Measurements from ENCODE around the gene KLHL25. TPM values are rescaled to one million over a fixed set of nuclear protein-coding genes. Genes with fewer than 3 reads are reported as not detected.

KLHL25 gene
- total RNA-seq, 1 donor from 2014 or later, result 19.3 TPM

- DNase-seq (ENCODE audit: low read depth, low spot score), result no peak
- H3K4me1 Mint-ChIP-seq, result peaks cover 28% of the 10 kb centered on the region
- no peak overlapping the region for H3K4me3 Mint-ChIP-seq
- no peak for TF ChIP-seq CTCF (conservative IDR thresholded peaks at IDR 0.05)
- no peak overlapping the region for H3K27ac Mint-ChIP-seq (ENCODE audit: unreplicated experiment)
- peaks cover 18% of the 10 kb centered on the region for H3K36me3 Mint-ChIP-seq (ENCODE audit: low read depth)
- no peaks in the 10 kb centered on the region for H3K27me3 Mint-ChIP-seq (ENCODE audit: low read depth)
- H3K9me3 Mint-ChIP-seq, result no peaks in the 10 kb centered on the region
These were observed 83.0 kb downstream of the KLHL25 start for GRCh38 chr15:85711580-85712192.

GRCh38 chr15:85710340-85710842 is 84.3 kb downstream of the KLHL25 start:
- no peak overlapping the region for H3K4me3 Mint-ChIP-seq
- no peak for TF ChIP-seq CTCF (conservative IDR thresholded peaks at IDR 0.05)
- DNase-seq (ENCODE audit: low read depth, low spot score), result no peak
- H3K36me3 Mint-ChIP-seq (ENCODE audit: low read depth), result peaks cover 15% of the 10 kb centered on the region
- H3K27me3 Mint-ChIP-seq (ENCODE audit: low read depth), result no peaks in the 10 kb centered on the region
- H3K4me1 Mint-ChIP-seq, result peaks cover 37% of the 10 kb centered on the region
- no peak overlapping the region for H3K27ac Mint-ChIP-seq (ENCODE audit: unreplicated experiment)
- no peaks in the 10 kb centered on the region for H3K9me3 Mint-ChIP-seq

Small RNAs within 50 kb of the gene (microRNA-seq; reads per million reads assigned to microRNA genes)
- 134 reads per million, percentile 64 among the genes with 10 or more reads in this experiment for gene MIR1276
- not detected for gene MIR548AP
